CD8-positive, alpha-beta memory T cell (primary cell): ENCODE results near the gene CSK. TPM values are rescaled to one million over a fixed set of nuclear protein-coding genes. Genes with fewer than 3 reads are reported as not detected.

Experiments
- CTCF ChIA-PET: fragments of 350-600 bp; sonication (Branson Sonifier 250); formaldehyde crosslinking; loops from one replicate; lab custom pipeline; 2021; ENCODE audit warnings: antibody characterized with exemption; lab: Charles Lee
- POLR2A ChIA-PET: fragments of 350-600 bp; sonication (Branson Sonifier 250); formaldehyde crosslinking; loops from one replicate; lab custom pipeline; 2021; ENCODE audit warnings: antibody characterized with exemption; lab: Charles Lee
- DNase-seq, 5 donors: peaks; one replicate each; pipeline versions ENCODE4 v3.0.0 to v3.0.0-alpha.2; 2020 to 2022; ENCODE audit warnings: mixed read lengths in 1 of 5
- H3K27ac ChIP-seq: one replicate; pipeline ENCODE4 v1.7.0; 2013; ENCODE audit warnings: low read depth, mild to moderate bottlenecking, low read length, moderate library complexity
- H3K27me3 ChIP-seq: 2 replicates; pipeline ENCODE4 v1.7.0; 2013; ENCODE audit warnings: low read length, mild to moderate bottlenecking; ENCODE audit not compliant: insufficient read depth, poor library complexity, severe bottlenecking
- H3K36me3 ChIP-seq: 2 replicates; pipeline ENCODE4 v1.7.0; 2013; ENCODE audit warnings: mild to moderate bottlenecking, low read length, moderate library complexity; ENCODE audit not compliant: insufficient read depth
- H3K4me1 ChIP-seq: 2 replicates; pipeline ENCODE4 v1.7.0; 2013; ENCODE audit warnings: mild to moderate bottlenecking, low read length, moderate library complexity; ENCODE audit not compliant: insufficient read depth
- H3K4me3 ChIP-seq: 2 replicates; pipeline ENCODE4 v1.7.0; 2013; ENCODE audit warnings: mild to moderate bottlenecking, low read length
- H3K9me3 ChIP-seq: 2 replicates; pipeline ENCODE4 v1.7.0; 2013; ENCODE audit warnings: mild to moderate bottlenecking, low read length
- H3K27ac Mint-ChIP-seq, 8 donors: one replicate each; pipeline ENCODE4 v1.8.0; 2020 to 2021; ENCODE audit warnings: mixed read lengths in 8 of 8, mild to moderate bottlenecking in 6 of 8, inconsistent platforms in 3 of 8, moderate library complexity in 3 of 8
- H3K27me3 Mint-ChIP-seq, 2 donors: one replicate each; pipeline ENCODE4 v1.8.0; 2020 to 2021; ENCODE audit warnings: mixed read lengths in 2 of 2, mild to moderate bottlenecking in 1 of 2, moderate library complexity in 1 of 2
- H3K36me3 Mint-ChIP-seq, 3 donors: one replicate each; pipeline ENCODE4 v1.8.0; 2020 to 2021; ENCODE audit warnings: mixed read lengths in 3 of 3, inconsistent platforms in 1 of 3, mild to moderate bottlenecking in 1 of 3
- H3K4me1 Mint-ChIP-seq, 3 donors: one replicate each; pipeline ENCODE4 v1.8.0; 2020 to 2021; ENCODE audit warnings: mixed read lengths in 3 of 3, inconsistent platforms in 1 of 3, mild to moderate bottlenecking in 1 of 3
- H3K4me3 Mint-ChIP-seq, 7 donors: one replicate each; pipeline ENCODE4 v1.8.0; 2020 to 2021; ENCODE audit warnings: mixed read lengths in 7 of 7, mild to moderate bottlenecking in 6 of 7, moderate library complexity in 4 of 7, inconsistent platforms in 2 of 7
- H3K9me3 Mint-ChIP-seq, 5 donors: one replicate each; pipeline ENCODE4 v1.8.0; 2020 to 2022; ENCODE audit warnings: mixed read lengths in 5 of 5, mild to moderate bottlenecking in 3 of 5, moderate library complexity in 2 of 5, inconsistent platforms in 1 of 5
- polyA plus RNA-seq: library from polyadenylated mRNA; unstranded; fragments of 300-500 nt; fragmentation: Illumina TruSeq; gene quantifications from one replicate; pipeline ENCODE4 v1.2.3, GENCODE V29; 2021
- total RNA-seq, 2 experiments: library from RNA; stranded (reverse); gene quantifications; one replicate each; pipeline ENCODE4 v1.2.3, GENCODE V29; 2021

The CSK gene
- total and polyA plus RNA-seq, 3 experiments from 2014 or later = 154 to 294 (median 288) TPM

DNA sequence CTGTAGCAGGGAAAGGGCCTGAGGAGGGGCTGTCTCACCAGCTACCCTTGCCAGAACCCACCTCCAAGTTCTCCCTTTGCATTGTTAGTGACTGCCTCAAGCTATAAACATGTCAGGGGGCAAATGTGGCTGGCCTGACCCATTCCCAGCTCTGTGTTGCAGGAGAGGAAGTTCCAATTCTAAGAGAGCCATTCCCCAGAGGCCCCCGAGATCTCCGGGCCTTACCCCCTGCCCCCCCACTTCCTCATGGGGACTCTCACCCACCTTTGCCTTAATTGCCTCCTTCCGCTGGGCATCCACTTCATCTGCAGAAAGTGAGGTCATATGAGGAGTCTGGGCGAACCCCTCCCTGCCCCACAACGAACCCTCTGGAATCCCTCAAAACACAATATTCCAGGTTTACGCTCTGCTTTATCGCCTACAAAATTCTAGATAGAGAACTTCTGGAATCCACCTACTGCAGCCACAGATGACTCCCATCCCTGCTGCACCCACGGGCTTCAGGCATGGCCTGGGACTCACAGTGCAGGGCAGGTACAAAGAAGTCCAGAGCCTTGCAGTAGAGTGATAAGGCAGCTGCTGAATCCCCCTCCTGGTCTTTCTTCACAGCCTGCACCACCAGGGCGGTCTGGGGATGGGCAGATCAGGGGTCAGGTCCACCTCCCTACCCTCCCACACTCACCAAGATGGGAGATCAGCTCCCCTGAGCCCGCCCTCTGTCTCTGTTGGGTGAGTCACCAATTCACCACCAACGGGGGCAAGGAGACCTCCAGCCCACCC is 57.1 kb downstream of the CSK start:
- H3K4me3 Mint-ChIP-seq = no peak overlapping the region
- H3K36me3 ChIP-seq = no peaks in the 10 kb centered on the region
- ChIA-PET POLR2A (no interaction called here), CTCF (interaction anchor here (1.0 to 1.7 kb wide), 3 partner anchors 10 to 68 kb away, joined by 3 to 7 read pairs (median 4); no protein-coding TSS in a partner anchor)
- H3K27ac ChIP-seq = no peak overlapping the region
- H3K4me3 ChIP-seq = no peak overlapping the region
- H3K36me3 Mint-ChIP-seq = peaks cover 0 to 42% (median 2%) of the 10 kb centered on the region in 3 donors
- H3K4me1 Mint-ChIP-seq = peaks cover 27 to 37% (median 28%) of the 10 kb centered on the region in 3 donors
- no peaks in the 10 kb centered on the region for H3K9me3 Mint-ChIP-seq
- peaks cover 26% of the 10 kb centered on the region for H3K4me1 ChIP-seq
- H3K27me3 Mint-ChIP-seq = no peaks in the 10 kb centered on the region
- no peaks in the 10 kb centered on the region for H3K27me3 ChIP-seq
- peak overlapping the region in 1 of 8 donors; percentile 72 for H3K27ac Mint-ChIP-seq
- H3K9me3 ChIP-seq = no peaks in the 10 kb centered on the region
- no peak for DNase-seq

DNA sequence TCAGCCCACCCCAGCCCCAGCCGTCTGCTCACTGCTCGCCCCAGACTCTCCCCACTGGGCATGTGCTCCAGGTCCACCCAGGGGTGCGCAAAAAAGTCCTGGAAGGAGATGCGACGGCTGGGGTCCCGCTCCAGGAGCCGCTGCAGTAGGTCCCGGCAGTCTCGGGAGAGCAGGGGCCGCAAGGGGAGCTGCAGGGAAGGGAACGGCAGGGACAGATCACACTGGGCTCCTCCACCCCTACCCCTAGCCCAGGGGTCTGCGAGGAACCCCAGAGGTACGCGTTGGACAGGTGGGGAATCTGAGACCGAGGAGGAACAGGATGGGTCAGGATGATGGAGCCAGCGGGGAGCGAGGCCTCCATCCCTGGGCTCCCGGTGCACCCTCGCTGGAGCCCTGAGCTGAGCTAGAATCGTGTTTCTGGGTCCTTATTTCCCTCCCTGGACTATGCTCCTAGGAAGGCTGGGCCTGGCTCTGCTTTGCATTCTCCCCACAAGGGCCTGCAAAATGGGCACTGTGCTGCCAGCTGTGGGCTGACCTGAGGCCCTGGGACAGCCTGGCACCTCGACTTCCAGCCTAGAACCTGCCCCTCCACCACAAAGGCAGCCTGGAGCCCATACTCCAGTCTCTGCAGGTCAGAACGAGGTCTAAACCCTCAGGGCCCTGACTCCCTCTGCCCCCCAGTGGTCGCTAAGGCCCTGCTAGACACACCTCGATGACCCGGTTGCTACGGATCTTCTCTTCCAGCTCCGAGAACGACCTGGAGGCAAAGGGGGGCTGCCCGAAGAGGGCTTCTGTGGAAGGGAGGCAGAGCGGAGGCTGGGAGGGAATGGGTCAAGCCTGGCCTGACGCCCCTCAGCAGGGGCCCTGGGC is 57.9 kb downstream of the CSK start:
- Histone ChIP-seq H3K4me1 (peaks cover 34% of the 10 kb centered on the region), H3K36me3 (no peaks in the 10 kb centered on the region), H3K27ac (no peak overlapping the region), H3K9me3 (no peaks in the 10 kb centered on the region), H3K4me3 (no peak overlapping the region), H3K27me3 (no peaks in the 10 kb centered on the region)
- peak overlapping the region in 2 of 8 donors; percentile 12 to 24 for H3K27ac Mint-ChIP-seq
- H3K27me3 Mint-ChIP-seq = no peaks in the 10 kb centered on the region
- H3K36me3 Mint-ChIP-seq = peaks cover 0 to 42% (median 2%) of the 10 kb centered on the region in 3 donors
- peak overlapping the region in 2 of 7 donors; percentile 15 to 39 for H3K4me3 Mint-ChIP-seq
- DNase-seq = no peak
- H3K9me3 Mint-ChIP-seq = no peaks in the 10 kb centered on the region
- ChIA-PET CTCF (interaction anchor here (1.2 to 1.7 kb wide), 3 partner anchors 12 to 62 kb away, joined by 4 to 5 read pairs (median 5); no protein-coding TSS in a partner anchor), POLR2A (no interaction called here)
- peaks cover 33 to 45% (median 35%) of the 10 kb centered on the region in 3 donors for H3K4me1 Mint-ChIP-seq

DNA sequence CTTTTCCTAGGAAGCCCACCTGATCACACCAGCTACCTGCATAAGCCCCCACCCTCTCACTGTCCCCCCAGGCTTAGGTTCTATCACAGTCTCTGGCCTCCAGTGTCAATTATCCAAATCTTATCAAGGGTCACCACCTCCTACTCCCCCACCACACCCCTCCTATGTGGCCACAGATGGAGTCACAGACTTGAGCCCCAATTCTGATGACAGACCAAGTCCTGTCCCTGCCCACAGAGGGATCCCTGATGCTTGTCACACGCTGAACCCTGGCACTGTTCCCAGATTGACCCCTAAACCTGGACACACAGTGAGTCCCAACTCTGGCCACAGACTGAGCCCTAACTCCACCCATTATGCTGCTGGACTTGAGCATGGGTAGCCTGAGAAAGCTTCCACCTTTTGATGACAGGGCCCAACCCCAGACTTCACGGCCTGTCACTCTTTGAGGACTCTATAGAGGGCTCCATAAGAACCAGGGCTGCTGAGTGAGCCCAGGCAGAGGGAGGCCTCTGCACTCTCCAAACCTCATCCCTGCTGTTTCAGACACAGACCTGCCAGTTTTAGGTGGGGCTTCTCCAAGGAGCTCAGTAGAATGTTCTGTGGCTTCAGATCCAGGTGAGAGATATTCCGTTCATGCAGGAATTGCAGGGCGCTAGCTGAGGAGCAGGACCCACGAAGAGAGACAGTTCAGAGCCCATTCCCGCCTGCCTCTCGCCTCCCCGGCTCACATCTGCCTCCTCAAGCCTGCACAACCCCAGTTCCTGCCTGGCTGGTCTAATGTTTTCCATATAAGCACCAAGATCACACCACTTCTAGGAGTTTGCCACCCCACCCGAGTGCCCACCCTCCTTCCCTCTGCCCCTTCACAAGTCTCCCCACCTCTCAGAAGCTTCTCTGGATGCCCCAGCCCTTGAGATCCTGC is 59.2 kb downstream of the CSK start:
- Mint-ChIP-seq H3K27me3 (no peaks in the 10 kb centered on the region), H3K4me3 (peak overlapping the region; percentile 83 to 96 (median 88)), H3K4me1 (peaks cover 44 to 56% (median 46%) of the 10 kb centered on the region in 3 donors), H3K9me3 (no peaks in the 10 kb centered on the region), H3K27ac (peak overlapping the region in 6 of 8 donors; percentile 32 to 80 (median 68)), H3K36me3 (peaks cover 0 to 43% (median 0%) of the 10 kb centered on the region in 3 donors)
- Histone ChIP-seq H3K36me3 (no peaks in the 10 kb centered on the region), H3K27ac (no peak overlapping the region), H3K9me3 (no peaks in the 10 kb centered on the region), H3K4me3 (no peak overlapping the region), H3K27me3 (no peaks in the 10 kb centered on the region), H3K4me1 (peaks cover 48% of the 10 kb centered on the region)
- DNase-seq = no peak
- POLR2A ChIA-PET = interaction anchor here (0.5 to 0.6 kb wide), 2 partner anchors 10 to 102 kb away, joined by 3 to 5 read pairs; no protein-coding TSS in a partner anchor
- CTCF ChIA-PET = interaction anchor here (1.2 to 3.8 kb wide), 7 partner anchors 14 to 109 kb away, joined by 3 to 44 read pairs (median 5); no protein-coding TSS in a partner anchor

DNA sequence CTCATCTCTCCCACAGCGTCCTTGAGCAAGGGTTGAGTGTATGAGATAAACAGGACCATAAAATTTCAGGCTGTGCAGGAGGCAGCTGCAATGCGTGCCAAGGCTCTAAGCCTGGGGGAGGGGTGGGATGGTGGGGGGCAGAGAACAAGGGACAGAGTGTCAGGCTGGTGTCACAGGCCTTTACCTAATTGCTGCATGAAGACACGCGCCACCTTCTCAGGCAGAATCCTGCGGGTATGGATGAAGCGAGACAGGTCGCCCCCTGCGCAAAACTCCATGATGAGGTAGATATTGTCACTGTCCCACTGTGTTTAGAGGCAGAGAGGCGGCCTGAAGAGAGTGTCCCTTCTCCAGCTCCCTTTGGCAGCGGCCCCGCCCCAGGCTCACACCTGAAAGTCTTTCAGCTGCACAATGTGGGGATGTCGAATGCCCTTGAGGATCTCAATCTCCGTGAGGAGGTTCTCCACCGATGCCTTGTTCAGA is 60.1 kb downstream of the CSK start:
- Histone ChIP-seq H3K9me3 (no peaks in the 10 kb centered on the region), H3K36me3 (no peaks in the 10 kb centered on the region), H3K27me3 (no peaks in the 10 kb centered on the region), H3K4me3 (peak overlapping the region; percentile 88), H3K27ac (peak overlapping the region; percentile 67), H3K4me1 (peaks cover 48% of the 10 kb centered on the region)
- peak overlapping the region; percentile 5 to 93 (median 82) for H3K27ac Mint-ChIP-seq
- no peaks in the 10 kb centered on the region for H3K27me3 Mint-ChIP-seq
- POLR2A ChIA-PET = interaction anchor here (0.5 to 0.6 kb wide), 2 partner anchors 11 to 101 kb away, joined by 3 to 5 read pairs; no protein-coding TSS in a partner anchor
- H3K4me1 Mint-ChIP-seq = peaks cover 47 to 59% (median 50%) of the 10 kb centered on the region in 3 donors
- H3K4me3 Mint-ChIP-seq = peak overlapping the region; percentile 83 to 96 (median 88)
- CTCF ChIA-PET = interaction anchor here (0.9 to 3.8 kb wide), 10 partner anchors 17 to 220 kb away, joined by 3 to 44 read pairs (median 4); partner anchors contain the start of gene COX5A
- no peak for DNase-seq
- no peaks in the 10 kb centered on the region for H3K9me3 Mint-ChIP-seq
- H3K36me3 Mint-ChIP-seq = peaks cover 0 to 40% (median 2%) of the 10 kb centered on the region in 3 donors

DNA sequence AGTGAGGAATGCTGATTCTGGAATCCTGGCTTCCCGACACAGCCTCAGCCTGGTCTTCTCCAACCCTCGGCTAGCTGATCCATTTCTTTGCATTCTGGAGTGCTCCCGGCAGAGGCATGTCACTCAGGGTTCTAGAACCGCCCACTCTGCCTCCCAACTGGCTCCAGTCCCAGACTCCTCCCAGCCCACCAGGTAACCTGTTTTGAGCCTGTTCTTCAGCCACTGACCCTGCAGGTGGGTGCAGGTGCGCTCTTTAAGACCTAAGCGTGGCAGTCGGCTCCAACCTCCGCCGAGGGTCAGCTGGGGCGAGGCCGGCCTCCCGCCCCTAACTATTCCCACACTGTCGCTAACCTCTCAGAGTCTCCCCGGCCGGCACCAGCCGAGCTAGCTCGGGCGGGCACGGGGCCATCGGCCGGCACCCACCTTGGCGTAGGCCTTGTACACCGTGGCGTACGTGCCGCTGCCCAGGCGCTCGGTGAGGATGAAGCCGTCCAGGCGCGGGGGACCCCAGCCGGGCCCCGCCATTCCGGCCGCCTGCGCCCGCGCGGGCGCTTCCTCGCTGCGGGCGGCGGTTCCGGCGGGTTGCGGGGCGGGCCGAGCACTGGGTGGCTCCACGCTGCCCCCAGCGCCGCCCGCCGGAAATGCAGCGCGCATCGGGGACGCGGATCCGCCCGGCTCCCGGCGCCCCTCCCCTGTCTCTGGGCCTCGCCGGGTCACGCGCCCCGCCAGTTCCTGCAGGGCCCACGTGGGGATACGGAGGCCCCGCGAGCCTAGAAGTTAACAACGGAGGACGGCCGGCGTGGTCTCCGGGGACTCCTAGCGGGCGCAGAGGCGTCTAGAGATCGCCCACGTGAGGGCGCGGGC is 60.9 kb downstream of the CSK start, which contains the start of gene ULK3:
TSS of gene ULK3 (minus strand) at position 576 of the 864 bp plus-strand sequence. CDS start at position 525, 51 bp downstream.
- ChIA-PET CTCF (interaction anchor here (0.7 to 3.8 kb wide), 15 partner anchors 16 to 221 kb away, joined by 3 to 44 read pairs (median 4); partner anchors contain the start of genes COX5A and MPI), POLR2A (interaction anchor here (0.9 to 1.3 kb wide), 4 partner anchors 27 to 63 kb away, joined by 3 to 5 read pairs (median 4); partner anchors contain the start of gene CSK)
- peak within 1 kb of the TSS; percentile 88 for H3K4me3 ChIP-seq
- H3K4me1 ChIP-seq = peaks cover 48% of the 10 kb centered on the region
- DNase-seq = peak; percentile 91 to 93 (median 91)
- H3K27ac Mint-ChIP-seq = peak within 1 kb of the TSS; percentile 87 to 98 (median 93)
- H3K36me3 ChIP-seq = peaks cover 8% of the 10 kb centered on the region
- no peaks in the 10 kb centered on the region for H3K9me3 ChIP-seq
- H3K4me3 Mint-ChIP-seq = peak within 1 kb of the TSS; percentile 83 to 96 (median 88)
- H3K27me3 ChIP-seq = no peaks in the 10 kb centered on the region
- no peaks in the 10 kb centered on the region for H3K27me3 Mint-ChIP-seq
- peaks cover 47 to 59% (median 50%) of the 10 kb centered on the region in 3 donors for H3K4me1 Mint-ChIP-seq
- peak within 1 kb of the TSS; percentile 72 for H3K27ac ChIP-seq
- no peaks in the 10 kb centered on the region for H3K9me3 Mint-ChIP-seq
- peaks cover 0 to 41% (median 4%) of the 10 kb centered on the region in 3 donors for H3K36me3 Mint-ChIP-seq

DNA sequence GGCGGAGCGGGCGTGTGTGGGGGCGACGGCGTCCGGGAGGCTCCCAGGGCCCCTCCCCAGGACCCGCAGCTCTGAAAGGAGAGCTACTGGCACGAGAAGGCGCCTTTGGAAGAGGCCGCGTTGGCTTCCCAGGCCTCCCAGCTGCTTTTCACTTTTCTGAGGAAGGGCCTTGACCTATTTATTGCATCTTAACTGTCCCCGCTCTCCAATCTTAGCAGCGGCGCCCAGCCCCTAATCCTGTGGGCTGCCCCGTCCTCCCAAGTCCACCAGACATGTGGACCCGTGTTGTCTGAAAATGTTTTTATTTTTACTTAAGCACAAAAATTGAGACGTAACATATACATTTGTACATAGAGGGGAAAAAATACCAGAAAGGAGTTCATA is 61.6 kb downstream of the CSK start:
- Histone ChIP-seq H3K27ac (peak overlapping the region; percentile 72), H3K4me3 (peak overlapping the region; percentile 78), H3K27me3 (no peaks in the 10 kb centered on the region), H3K9me3 (no peaks in the 10 kb centered on the region), H3K4me1 (peaks cover 48% of the 10 kb centered on the region), H3K36me3 (peaks cover 14% of the 10 kb centered on the region)
- H3K4me1 Mint-ChIP-seq = peaks cover 47 to 59% (median 50%) of the 10 kb centered on the region in 3 donors
- no peaks in the 10 kb centered on the region for H3K9me3 Mint-ChIP-seq
- H3K4me3 Mint-ChIP-seq = peak overlapping the region; percentile 80 to 96 (median 85)
- H3K27me3 Mint-ChIP-seq = no peaks in the 10 kb centered on the region
- peak overlapping the region; percentile 81 to 97 (median 92) for H3K27ac Mint-ChIP-seq
- ChIA-PET CTCF (interaction anchor here (0.7 to 3.8 kb wide), 9 partner anchors 15 to 107 kb away, joined by 3 to 44 read pairs (median 7); partner anchors contain the start of gene MPI), POLR2A (interaction anchor here (0.9 to 1.3 kb wide), 4 partner anchors 27 to 63 kb away, joined by 3 to 5 read pairs (median 4); partner anchors contain the start of gene CSK)
- DNase-seq = no peak
- peaks cover 0 to 46% (median 4%) of the 10 kb centered on the region in 3 donors for H3K36me3 Mint-ChIP-seq
